Measurements from ENCODE around the gene PURA. TPM values are rescaled to one million over a fixed set of nuclear protein-coding genes. Genes with fewer than 3 reads are reported as not detected.

The PURA gene
- total and polyA plus RNA-seq, 4 donors, result 3.5 to 22.1 (median 11.6) TPM

DNA sequence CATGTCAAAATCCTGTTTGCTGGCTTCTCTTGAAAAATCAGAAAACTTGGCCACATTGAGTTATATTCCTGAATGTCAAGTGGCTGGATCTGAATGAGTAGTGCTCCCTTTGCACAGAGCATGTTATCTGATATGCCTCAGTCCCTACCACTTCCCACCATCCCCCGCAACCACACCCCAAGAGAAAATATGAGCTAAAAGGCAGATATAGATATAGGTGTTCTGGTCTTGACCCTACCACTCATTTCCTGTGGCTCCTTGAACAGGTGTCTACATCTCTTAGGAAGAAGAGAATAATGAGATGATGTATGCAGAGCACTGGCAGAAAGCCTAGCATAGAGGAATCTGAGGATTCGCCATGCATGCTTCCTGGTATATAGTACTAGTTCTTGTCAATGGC lies 54.5 kb downstream of the PURA start:
- Histone ChIP-seq H3K27ac (ENCODE audit: low read depth in 1 of 2, low read length in 1 of 2) (no peak overlapping the region), H3K4me1 (ENCODE audit: control insufficient read depth in 5 of 5, insufficient read depth in 5 of 5, low read length in 5 of 5) (peaks cover 0 to 8% (median 0%) of the 10 kb centered on the region in 5 donors), H3K9ac (ENCODE audit: insufficient read depth in 1 of 2, low read length in 2 of 2) (no peak overlapping the region), H3K4me3 (no peak overlapping the region), H3K9me3 (ENCODE audit: control insufficient read depth in 4 of 4, insufficient read depth in 3 of 4, low read length in 3 of 4) (no peaks in the 10 kb centered on the region), H3K27me3 (ENCODE audit: control insufficient read depth in 3 of 3, insufficient read depth in 3 of 3, low read length in 2 of 3) (no peaks in the 10 kb centered on the region), H3K36me3 (ENCODE audit: control insufficient read depth in 4 of 4, insufficient read depth in 4 of 4, low read length in 4 of 4) (no peaks in the 10 kb centered on the region)
- DNase-seq (no peak), ATAC-seq (ENCODE audit: insufficient read depth, low FRiP score) (no peak)
- no peak for TF ChIP-seq CTCF (IDR thresholded peaks at IDR 0.05; ENCODE audit: control extremely low read depth, extremely low read depth)
- WGBS, 2 donors, result 89 to 95% methylated on average over 2 of the region's 2 CpGs

GRCh38 chr5:140169410-140169809 lies 55.5 kb downstream of the PURA start:
- no peak overlapping the region for H3K27ac ChIP-seq (ENCODE audit: low read depth in 1 of 2, low read length in 1 of 2)
- H3K36me3 ChIP-seq (ENCODE audit: control insufficient read depth in 4 of 4, insufficient read depth in 4 of 4, low read length in 4 of 4), result no peaks in the 10 kb centered on the region
- ATAC-seq (ENCODE audit: insufficient read depth, low FRiP score) (no peak), DNase-seq (no peak)
- H3K27me3 ChIP-seq (ENCODE audit: control insufficient read depth in 3 of 3, insufficient read depth in 3 of 3, low read length in 2 of 3), result no peaks in the 10 kb centered on the region
- no peaks in the 10 kb centered on the region for H3K9me3 ChIP-seq (ENCODE audit: control insufficient read depth in 4 of 4, insufficient read depth in 3 of 4, low read length in 3 of 4)
- peaks cover 0 to 8% (median 3%) of the 10 kb centered on the region in 5 donors for H3K4me1 ChIP-seq (ENCODE audit: control insufficient read depth in 5 of 5, insufficient read depth in 5 of 5, low read length in 5 of 5)
- no peak overlapping the region for H3K9ac ChIP-seq (ENCODE audit: insufficient read depth in 1 of 2, low read length in 2 of 2)
- H3K4me3 ChIP-seq, result no peak overlapping the region
- TF ChIP-seq CTCF (IDR thresholded peaks at IDR 0.05; ENCODE audit: control extremely low read depth, extremely low read depth), result no peak
- 84 to 88% methylated on average over 1 of the region's 1 CpG for WGBS, 2 donors

DNA sequence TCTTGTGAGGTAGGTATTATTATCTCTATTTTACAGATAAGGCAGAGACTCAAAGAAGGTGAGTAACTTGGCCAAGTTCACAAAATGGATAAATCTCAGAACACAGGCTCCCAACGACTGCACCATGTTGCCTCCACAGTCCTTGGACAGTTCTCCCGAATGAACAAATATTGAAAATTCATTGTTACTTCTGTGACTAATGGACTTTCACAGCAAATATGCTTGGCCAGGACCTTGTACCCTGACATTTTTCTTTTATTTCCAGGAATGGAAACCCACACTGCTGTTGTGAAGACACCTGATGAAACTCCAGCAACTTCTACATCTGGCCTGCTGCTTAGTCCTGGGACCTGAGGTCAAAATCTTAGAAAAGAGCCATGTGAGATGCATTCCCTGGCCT lies 58.6 kb downstream of the PURA start:
- TF ChIP-seq CTCF (IDR thresholded peaks at IDR 0.05; ENCODE audit: control extremely low read depth, extremely low read depth), result no peak
- no peak overlapping the region for H3K9ac ChIP-seq (ENCODE audit: insufficient read depth in 1 of 2, low read length in 2 of 2)
- DNase-seq (no peak), ATAC-seq (ENCODE audit: insufficient read depth, low FRiP score) (no peak)
- no peaks in the 10 kb centered on the region for H3K27me3 ChIP-seq (ENCODE audit: control insufficient read depth in 3 of 3, insufficient read depth in 3 of 3, low read length in 2 of 3)
- H3K4me1 ChIP-seq (ENCODE audit: control insufficient read depth in 5 of 5, insufficient read depth in 5 of 5, low read length in 5 of 5), result peaks cover 0 to 17% (median 7%) of the 10 kb centered on the region in 5 donors
- WGBS, 2 donors, result 89 to 92% methylated on average over 2 of the region's 2 CpGs
- no peaks in the 10 kb centered on the region for H3K9me3 ChIP-seq (ENCODE audit: control insufficient read depth in 4 of 4, insufficient read depth in 3 of 4, low read length in 3 of 4)
- no peak overlapping the region for H3K4me3 ChIP-seq
- no peak overlapping the region for H3K27ac ChIP-seq (ENCODE audit: low read depth in 1 of 2, low read length in 1 of 2)
- H3K36me3 ChIP-seq (ENCODE audit: control insufficient read depth in 4 of 4, insufficient read depth in 4 of 4, low read length in 4 of 4), result no peaks in the 10 kb centered on the region

DNA sequence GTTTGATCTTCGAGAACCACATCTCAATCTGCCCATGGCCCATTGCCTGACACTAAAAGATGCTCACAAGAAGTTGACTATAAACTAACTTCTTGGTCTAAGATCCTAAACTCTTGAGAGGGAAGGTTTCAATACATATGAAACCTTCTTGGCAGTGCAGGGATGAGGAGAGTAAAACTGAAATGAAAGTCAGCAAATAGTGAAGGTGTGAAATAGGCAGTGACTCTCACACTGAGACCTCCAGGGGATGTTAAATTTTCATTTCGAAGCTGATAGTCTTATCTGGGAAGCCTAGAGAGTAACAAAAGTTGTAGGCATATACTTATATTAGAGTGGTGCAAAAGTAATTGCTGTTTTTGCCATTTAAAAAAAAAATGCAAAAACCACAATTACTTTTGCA lies 60.1 kb downstream of the PURA start:
- Histone ChIP-seq H3K27ac (ENCODE audit: low read depth in 1 of 2, low read length in 1 of 2) (no peak overlapping the region), H3K4me1 (ENCODE audit: control insufficient read depth in 5 of 5, insufficient read depth in 5 of 5, low read length in 5 of 5) (peaks cover 0 to 20% (median 9%) of the 10 kb centered on the region in 5 donors), H3K4me3 (no peak overlapping the region), H3K36me3 (ENCODE audit: control insufficient read depth in 4 of 4, insufficient read depth in 4 of 4, low read length in 4 of 4) (no peaks in the 10 kb centered on the region), H3K9me3 (ENCODE audit: control insufficient read depth in 4 of 4, insufficient read depth in 3 of 4, low read length in 3 of 4) (no peaks in the 10 kb centered on the region), H3K27me3 (ENCODE audit: control insufficient read depth in 3 of 3, insufficient read depth in 3 of 3, low read length in 2 of 3) (no peaks in the 10 kb centered on the region), H3K9ac (ENCODE audit: insufficient read depth in 1 of 2, low read length in 2 of 2) (no peak overlapping the region)
- WGBS, 2 donors, result 87 to 94% methylated on average over 2 of the region's 2 CpGs
- DNase-seq (no peak), ATAC-seq (ENCODE audit: insufficient read depth, low FRiP score) (no peak)
- no peak for TF ChIP-seq CTCF (IDR thresholded peaks at IDR 0.05; ENCODE audit: control extremely low read depth, extremely low read depth)
